NCI-H146 treated with DMSO at 0.1 percent for 48 hours (cell line): ENCODE results near the gene PRR15.

ENCODE experiments used
- DNase-seq: peaks from one replicate; lab custom pipeline; 2025; ENCODE audit not compliant: unreplicated experiment; lab: John Stamatoyannopoulos, UW

Gene PRR15

DNA sequence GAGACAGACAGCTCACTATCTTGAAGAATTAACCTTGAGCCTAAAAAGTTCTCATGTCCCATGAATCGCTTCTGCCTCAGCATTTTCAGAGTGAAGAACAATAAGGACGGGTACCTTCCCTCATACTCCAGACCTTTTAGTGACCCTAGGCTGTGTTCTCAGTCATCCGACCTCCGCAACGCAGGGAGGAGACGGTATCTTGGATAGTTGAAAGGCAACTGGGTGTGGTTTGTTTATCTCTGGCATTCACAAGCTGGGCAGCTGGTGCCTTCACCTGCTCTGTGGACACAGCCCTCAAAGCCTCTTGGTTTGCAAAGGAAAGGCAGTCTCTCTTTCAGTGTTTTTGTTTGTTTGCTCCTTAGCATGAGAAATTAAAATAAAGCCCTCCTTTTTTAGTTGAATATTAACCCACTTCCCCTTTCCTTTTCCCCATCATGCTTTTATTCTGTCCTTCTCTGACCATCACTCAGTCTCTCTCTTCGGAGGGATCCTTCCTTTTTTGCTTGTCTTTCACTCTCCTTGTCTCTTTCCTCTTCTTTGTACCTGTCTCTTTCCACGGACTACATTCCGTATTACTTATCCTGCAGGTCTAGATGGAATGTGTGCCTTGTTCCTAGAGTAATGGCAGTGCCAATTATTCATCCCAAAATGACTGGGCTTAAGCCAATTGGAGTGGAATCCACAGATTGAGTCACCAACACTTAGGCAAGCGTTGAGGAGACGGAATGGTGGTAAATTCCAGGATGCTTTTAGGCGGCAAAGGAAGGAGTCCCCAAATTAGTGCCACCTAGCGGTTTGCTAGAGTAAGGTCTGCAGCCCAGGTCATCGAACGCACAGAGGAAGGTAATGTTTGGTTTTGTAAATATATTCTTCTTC is 45.8 kb downstream of the PRR15 start:
- DNase-seq = peak; percentile 87

GRCh38 chr7:29610086-29610485 is 46.5 kb downstream of the PRR15 start:
- no peak for DNase-seq

GRCh38 chr7:29611941-29612544 is 48.4 kb downstream of the PRR15 start:
- no peak for DNase-seq

DNA sequence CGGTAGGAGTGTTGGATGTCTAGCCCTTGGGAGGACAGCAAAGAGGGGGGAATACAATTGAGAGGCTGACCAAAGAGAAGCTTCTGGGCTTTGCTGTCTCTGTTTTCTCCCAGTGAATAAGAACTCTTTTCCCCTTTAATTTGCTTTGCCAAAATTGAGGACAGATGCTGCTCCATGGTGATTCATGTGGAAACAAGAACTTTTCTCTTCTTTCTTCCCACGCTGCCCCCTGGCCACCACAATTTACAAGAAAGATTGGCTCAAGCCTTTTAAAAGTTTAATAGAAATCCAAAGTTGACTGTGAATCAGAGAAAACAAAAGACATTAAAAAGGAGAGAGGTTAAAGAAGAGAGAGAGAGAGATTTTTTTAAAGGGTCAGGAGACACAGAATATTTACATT is 49.0 kb downstream of the PRR15 start:
- no peak for DNase-seq

- DNase-seq = no peak
Observed at GRCh38 chr7:29613100-29613499, 49.5 kb downstream of the PRR15 start.

DNA sequence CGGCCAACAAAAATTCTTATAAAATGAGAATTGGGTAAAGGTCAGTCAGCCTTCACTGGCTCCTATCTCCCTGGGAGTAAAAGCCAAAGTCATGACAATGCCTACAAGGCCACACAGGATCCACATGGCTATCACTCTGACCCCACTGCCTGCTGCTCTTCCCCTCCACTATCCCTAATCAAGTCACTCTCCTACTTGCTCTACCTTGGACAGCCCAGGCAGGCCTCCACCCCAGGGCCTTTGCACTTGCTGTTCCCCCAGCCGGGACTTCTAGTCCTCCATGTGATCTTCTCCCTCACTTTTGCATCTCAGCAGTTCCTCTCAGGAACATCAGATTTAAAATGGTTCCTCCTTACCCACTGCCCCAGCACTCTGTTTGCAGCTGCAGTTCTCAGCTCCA is 50.6 kb downstream of the PRR15 start:
- no peak for DNase-seq
